Thyroid gland (tissue), 4 donors: Measurements from ENCODE around the gene BCL10. TPM values are rescaled to one million over a fixed set of nuclear protein-coding genes. Genes with fewer than 3 reads are reported as not detected.

Experiments used
- DNase-seq, 2 donors: peaks; one replicate each; pipeline ENCODE4 v3.0.0-alpha.2; 2019
- H3K27ac ChIP-seq, 3 donors: fragments of 200-600 bp; sonication (generic); 1 replicate in 2 of 3; 2 replicates in 1 of 3; pipeline ENCODE4 v1.5.1; 2016 to 2019; ENCODE audit warnings: mild to moderate bottlenecking in 1 of 3, moderate library complexity in 1 of 3
- H3K27me3 ChIP-seq: fragments of 200-600 bp; sonication (generic); one replicate; pipeline ENCODE4 v1.5.1; 2019
- H3K36me3 ChIP-seq, 2 donors: fragments of 200-600 bp; sonication (generic); one replicate each; pipeline ENCODE4 v1.5.1; 2016 to 2019
- H3K4me1 ChIP-seq, 2 donors: fragments of 200-600 bp; sonication (generic); one replicate each; pipeline ENCODE4 v1.5.1; 2017 to 2019
- H3K4me3 ChIP-seq, 3 donors: fragments of 200-600 bp; sonication (generic); replicated peaks in 1 of 3; 1 replicate in 2 of 3; 2 replicates in 1 of 3; pipeline ENCODE4 v1.5.1; 2016; ENCODE audit warnings: mild to moderate bottlenecking in 1 of 3
- H3K9me3 ChIP-seq: fragments of 200-600 bp; sonication (generic); one replicate; pipeline ENCODE4 v1.5.1; 2017
- POLR2A ChIP-seq, 2 donors: fragments of 450-650 bp; IDR thresholded peaks; one replicate each; pipeline ENCODE4 v1.6.1; 2017; ENCODE audit warnings: antibody characterized with exemption in 2 of 2, mild to moderate bottlenecking in 2 of 2, moderate library complexity in 1 of 2
- WGBS, 2 donors: methylation state at CpG; one replicate each; pipeline ENCODE4 v1.1.5; 2017; 5-methylcytosine and 5-hydroxymethylcytosine counted together
- intact Hi-C: fragments of 100-400 bp; cut with DNase I; formaldehyde crosslinking; loops from one replicate; pipeline ENCODE4 v1.15.1; 2023
- total RNA-seq, 4 donors: library from RNA; depleted of rRNA; stranded (reverse); fragments of >200 nt; gene quantifications; one replicate each; pipeline ENCODE4 v1.2.3, GENCODE V29; 2016
- TF ChIP-seq, protein P1 (sequence below), 6 experiments: fragments of 200-600 bp in 3 of 6; fragments of 450-650 bp in 3 of 6; sonication (generic) in 3 of 6; IDR thresholded peaks; one replicate each; pipeline ENCODE4 v1.5.1; 2016 to 2019; ENCODE audit warnings: antibody characterized with exemption in 6 of 6, mild to moderate bottlenecking in 2 of 6, inconsistent platforms in 1 of 6, moderate library complexity in 1 of 6

BCL10 gene
- total RNA-seq, 4 donors from 2014 or later, result 13.6 to 28.5 (median 15.1) TPM

DNA sequence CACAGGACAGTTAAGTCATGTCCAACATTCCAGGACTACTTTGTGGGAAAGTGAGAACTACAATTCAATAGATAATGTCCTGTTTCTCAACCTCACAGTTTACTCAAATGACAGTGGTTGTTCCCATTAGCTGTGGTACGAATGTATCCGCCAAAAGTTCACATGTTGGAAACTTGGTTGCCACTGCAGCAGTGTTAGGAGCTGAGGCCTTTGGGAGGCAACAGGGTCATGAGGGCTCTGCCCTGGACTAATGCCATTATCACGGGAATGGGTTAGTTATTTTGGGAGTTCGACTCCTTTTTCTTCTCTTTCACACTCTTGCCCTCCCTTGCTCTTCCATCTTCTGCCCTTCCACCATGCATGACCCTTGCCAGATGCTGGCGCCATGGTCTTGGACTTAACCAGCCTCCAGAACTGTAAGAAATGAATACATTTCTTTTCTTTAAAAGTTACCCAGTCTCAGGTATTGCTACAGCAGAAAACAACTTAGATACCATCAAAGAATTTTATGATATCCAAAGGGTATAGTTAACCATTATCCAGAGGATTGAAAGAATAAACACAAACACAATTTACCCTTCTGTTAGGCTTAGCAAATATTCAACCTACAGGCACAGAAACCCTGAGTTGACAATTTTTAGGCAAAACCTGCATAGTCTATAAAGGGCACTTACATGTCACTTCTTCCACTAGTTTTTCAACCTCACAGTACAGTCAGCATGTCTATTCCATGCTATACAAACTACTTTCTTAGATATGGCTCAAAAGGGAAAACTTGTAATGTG, 7.4 kb downstream of the BCL10 start:
- intact Hi-C loops, result no loop called here
- TF ChIP-seq, protein P1, sequence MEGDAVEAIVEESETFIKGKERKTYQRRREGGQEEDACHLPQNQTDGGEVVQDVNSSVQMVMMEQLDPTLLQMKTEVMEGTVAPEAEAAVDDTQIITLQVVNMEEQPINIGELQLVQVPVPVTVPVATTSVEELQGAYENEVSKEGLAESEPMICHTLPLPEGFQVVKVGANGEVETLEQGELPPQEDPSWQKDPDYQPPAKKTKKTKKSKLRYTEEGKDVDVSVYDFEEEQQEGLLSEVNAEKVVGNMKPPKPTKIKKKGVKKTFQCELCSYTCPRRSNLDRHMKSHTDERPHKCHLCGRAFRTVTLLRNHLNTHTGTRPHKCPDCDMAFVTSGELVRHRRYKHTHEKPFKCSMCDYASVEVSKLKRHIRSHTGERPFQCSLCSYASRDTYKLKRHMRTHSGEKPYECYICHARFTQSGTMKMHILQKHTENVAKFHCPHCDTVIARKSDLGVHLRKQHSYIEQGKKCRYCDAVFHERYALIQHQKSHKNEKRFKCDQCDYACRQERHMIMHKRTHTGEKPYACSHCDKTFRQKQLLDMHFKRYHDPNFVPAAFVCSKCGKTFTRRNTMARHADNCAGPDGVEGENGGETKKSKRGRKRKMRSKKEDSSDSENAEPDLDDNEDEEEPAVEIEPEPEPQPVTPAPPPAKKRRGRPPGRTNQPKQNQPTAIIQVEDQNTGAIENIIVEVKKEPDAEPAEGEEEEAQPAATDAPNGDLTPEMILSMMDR (IDR thresholded peaks at IDR 0.05), result no peak
- TF ChIP-seq POLR2A (IDR thresholded peaks at IDR 0.05), result no peak
- Histone ChIP-seq H3K27me3 (no peaks in the 10 kb centered on the region), H3K4me3 (no peak overlapping the region), H3K27ac (no peak overlapping the region), H3K4me1 (peaks cover 3 to 6% of the 10 kb centered on the region in 2 donors), H3K36me3 (peaks cover 12 to 28% of the 10 kb centered on the region in 2 donors), H3K9me3 (no peaks in the 10 kb centered on the region)
- 91 to 92% methylated on average over 5 of the region's 5 CpGs for WGBS, 2 donors
- DNase-seq, result no peak

DNA sequence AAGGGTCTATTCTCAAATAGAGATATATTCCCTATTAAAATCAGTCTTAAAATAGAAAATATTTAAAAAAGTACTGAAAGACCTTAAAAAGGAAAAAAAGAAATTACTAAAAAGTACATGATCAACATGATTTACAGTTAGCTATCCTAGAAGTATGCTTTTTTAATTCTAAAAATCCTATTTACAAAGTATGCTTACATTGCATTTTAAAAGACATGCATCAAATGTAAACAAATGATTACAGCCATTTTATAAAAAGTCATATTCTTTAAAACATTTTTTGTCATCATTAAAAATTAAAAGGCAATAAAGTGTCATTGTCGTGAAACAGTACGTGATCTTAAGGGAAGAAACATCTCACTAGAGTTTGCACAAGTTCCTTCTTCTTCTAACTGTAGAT, 9.1 kb downstream of the BCL10 start:
- H3K27ac ChIP-seq, result no peak overlapping the region
- intact Hi-C loops, result no loop called here
- no peaks in the 10 kb centered on the region for H3K4me1 ChIP-seq
- DNase-seq, result no peak
- no peaks in the 10 kb centered on the region for H3K27me3 ChIP-seq
- TF ChIP-seq, protein P1 (IDR thresholded peaks at IDR 0.05), result no peak
- TF ChIP-seq POLR2A (IDR thresholded peaks at IDR 0.05), result no peak
- WGBS, 2 donors, result 96% methylated on average over 2 of the region's 2 CpGs
- no peaks in the 10 kb centered on the region for H3K9me3 ChIP-seq
- peaks cover 12 to 28% of the 10 kb centered on the region in 2 donors for H3K36me3 ChIP-seq
- H3K4me3 ChIP-seq, result no peak overlapping the region

DNA sequence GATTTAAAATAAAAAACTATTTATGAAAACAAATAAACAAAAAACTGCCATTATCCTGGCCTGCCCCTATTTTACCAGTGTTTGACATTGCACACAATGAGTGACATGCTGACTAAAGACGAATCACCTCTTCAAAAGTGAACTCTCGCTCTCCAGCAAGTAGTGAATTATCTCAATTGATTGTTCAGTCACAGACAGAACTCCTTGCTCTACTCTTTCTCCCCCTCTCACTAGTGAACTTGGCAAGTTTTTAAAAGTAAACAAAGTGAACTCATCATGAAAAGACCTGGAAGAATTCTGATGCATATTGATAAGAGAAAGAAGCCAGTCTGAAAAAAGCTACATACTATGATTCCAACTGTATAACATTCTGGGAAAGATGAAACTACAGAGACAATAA, 12.3 kb downstream of the BCL10 start:
- peaks cover 0 to 16% of the 10 kb centered on the region in 2 donors for H3K36me3 ChIP-seq
- no peaks in the 10 kb centered on the region for H3K9me3 ChIP-seq
- H3K27ac ChIP-seq, result no peak overlapping the region
- 94 to 98% methylated on average over 2 of the region's 2 CpGs for WGBS, 2 donors
- no peak for DNase-seq
- H3K27me3 ChIP-seq, result no peaks in the 10 kb centered on the region
- H3K4me1 ChIP-seq, result no peaks in the 10 kb centered on the region
- no peak overlapping the region for H3K4me3 ChIP-seq
- intact Hi-C loops, result no loop called here
- no peak for TF ChIP-seq POLR2A (IDR thresholded peaks at IDR 0.05)
- TF ChIP-seq, protein P1 (IDR thresholded peaks at IDR 0.05), result no peak

DNA sequence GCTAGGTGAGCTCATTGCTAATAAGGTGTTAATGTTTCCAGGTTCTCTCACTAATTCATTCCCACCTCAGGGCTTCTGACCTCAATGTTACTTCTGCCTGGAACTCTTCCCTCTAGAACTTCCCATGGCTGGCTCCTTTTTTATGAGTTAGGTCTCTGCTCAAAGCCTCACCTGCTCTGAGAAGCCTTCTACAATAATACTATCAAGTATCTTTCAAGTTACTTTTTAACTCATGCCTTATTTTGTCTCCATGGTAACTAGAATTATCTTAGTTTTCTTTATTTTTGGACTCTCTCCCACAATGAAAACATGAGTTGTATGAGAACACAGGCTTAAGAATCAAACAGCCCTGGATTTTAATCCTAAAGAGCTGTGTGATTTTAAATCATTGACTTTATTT, 13.4 kb downstream of the BCL10 start:
- H3K4me1 ChIP-seq, result peaks cover 0 to 7% of the 10 kb centered on the region in 2 donors
- intact Hi-C loops, result no loop called here
- H3K27ac ChIP-seq, result no peak overlapping the region

DNA sequence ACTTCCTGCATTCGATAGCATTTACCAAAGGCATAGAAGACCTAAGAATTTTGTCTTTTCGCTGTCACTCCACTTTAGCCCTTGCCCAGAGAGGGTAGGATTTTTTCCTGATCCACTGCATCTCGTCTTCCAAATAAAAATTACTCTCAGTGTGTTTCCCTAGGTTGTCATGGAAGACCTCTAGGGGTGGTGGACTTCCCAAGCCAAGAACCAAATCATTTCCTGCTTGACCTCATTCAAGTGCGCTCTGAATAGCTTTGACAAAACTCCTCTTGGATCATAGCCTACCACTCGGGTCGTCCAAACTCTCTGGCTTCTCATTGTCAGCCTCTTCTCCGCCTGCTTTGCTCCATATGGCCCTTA, 16.5 kb downstream of the BCL10 start:
- DNase-seq, result peak; percentile 23 to 26
- intact Hi-C loops, result loop anchor here (5.0 kb wide), 3 partner anchors 58 to 313 kb away; partner anchors contain the start of gene SYDE2
- peak overlapping the region in 2 of 3 donors; percentile 69 to 87 for H3K4me3 ChIP-seq
- H3K9me3 ChIP-seq, result no peaks in the 10 kb centered on the region
- H3K27ac ChIP-seq, result peak overlapping the region; percentile 54 to 82 (median 55)
- peaks cover 3 to 7% of the 10 kb centered on the region in 2 donors for H3K36me3 ChIP-seq
- H3K4me1 ChIP-seq, result peaks cover 0 to 11% of the 10 kb centered on the region in 2 donors
- H3K27me3 ChIP-seq, result no peaks in the 10 kb centered on the region
- no peak for TF ChIP-seq POLR2A (IDR thresholded peaks at IDR 0.05)
- TF ChIP-seq, protein P1 (IDR thresholded peaks at IDR 0.05), result peak in 1 of 6 experiments; percentile 8
- 14% methylated on average over 7 of the region's 7 CpGs for WGBS, 2 donors

More for the DNA sequence above, 13.4 kb downstream of the BCL10 start:
- Histone ChIP-seq H3K27me3 (no peaks in the 10 kb centered on the region), H3K4me3 (no peak overlapping the region), H3K36me3 (peaks cover 0 to 9% of the 10 kb centered on the region in 2 donors), H3K9me3 (no peaks in the 10 kb centered on the region)
- no peak for DNase-seq
- TF ChIP-seq, protein P1 (IDR thresholded peaks at IDR 0.05), result no peak
- TF ChIP-seq POLR2A (IDR thresholded peaks at IDR 0.05), result no peak
